ELR (cell line): ENCODE results near the gene SPPL2B.

Experiments used
- DNase-seq: peaks from one replicate; pipeline ENCODE4 v3.0.0-alpha.2; 2015; ENCODE audit warnings: low read depth

The SPPL2B gene

GRCh38 chr19:2300533-2300932 is 28.0 kb upstream of the SPPL2B start:
- DNase-seq: no peak

GRCh38 chr19:2302319-2303210 is 25.9 kb upstream of the SPPL2B start:
- peak; percentile 42 for DNase-seq

- no peak for DNase-seq
Measured at GRCh38 chr19:2303211-2303798, 25.2 kb upstream of the SPPL2B start.

GRCh38 chr19:2305452-2306280 is 22.8 kb upstream of the SPPL2B start:
- no peak for DNase-seq

- DNase-seq: no peak
Measured at GRCh38 chr19:2306281-2306806, 22.1 kb upstream of the SPPL2B start.

GRCh38 chr19:2306971-2307370 is 21.5 kb upstream of the SPPL2B start:
- no peak for DNase-seq

GRCh38 chr19:2307518-2308012 is 20.9 kb upstream of the SPPL2B start:
- no peak for DNase-seq

GRCh38 chr19:2308114-2308556 is 20.3 kb upstream of the SPPL2B start, which contains the start of gene LINGO3:
Gene LINGO3, minus strand, starts transcription at chr19:2308154. Its CDS starts 16,378 bp downstream, at chr19:2291776.
- no peak for DNase-seq

- peak; percentile 45 for DNase-seq
Measured at GRCh38 chr19:2309734-2310362, 18.6 kb upstream of the SPPL2B start.

- DNase-seq: no peak
Measured at GRCh38 chr19:2311093-2311492, 17.4 kb upstream of the SPPL2B start.

- DNase-seq: no peak
Measured at GRCh38 chr19:2312820-2313501, 15.5 kb upstream of the SPPL2B start.

GRCh38 chr19:2315121-2315817 is 13.2 kb upstream of the SPPL2B start:
- DNase-seq: no peak

GRCh38 chr19:2315818-2316353 is 12.6 kb upstream of the SPPL2B start:
- DNase-seq: peak; percentile 78

GRCh38 chr19:2317300-2317699 is 11.2 kb upstream of the SPPL2B start:
- DNase-seq: no peak

- no peak for DNase-seq
Measured at GRCh38 chr19:2317756-2318155, 10.7 kb upstream of the SPPL2B start.

- no peak for DNase-seq
Measured at GRCh38 chr19:2318923-2319322, 9.6 kb upstream of the SPPL2B start.

GRCh38 chr19:2319551-2319950 is 8.9 kb upstream of the SPPL2B start:
- no peak for DNase-seq

- DNase-seq: no peak
Measured at GRCh38 chr19:2320049-2320448, 8.4 kb upstream of the SPPL2B start.

- DNase-seq: no peak
Measured at GRCh38 chr19:2320939-2321338, 7.5 kb upstream of the SPPL2B start.
